Measurements from ENCODE around the gene ZSWIM4.
A peak's percentile ranks its signal among the peaks of the same experiment; 100 is the strongest.
"Not testable (repeated sequence)": the region's sequence is repeated elsewhere in the genome, so short reads cannot be mapped to it uniquely, and the experiment has no call there.

The ZSWIM4 gene

DNA sequence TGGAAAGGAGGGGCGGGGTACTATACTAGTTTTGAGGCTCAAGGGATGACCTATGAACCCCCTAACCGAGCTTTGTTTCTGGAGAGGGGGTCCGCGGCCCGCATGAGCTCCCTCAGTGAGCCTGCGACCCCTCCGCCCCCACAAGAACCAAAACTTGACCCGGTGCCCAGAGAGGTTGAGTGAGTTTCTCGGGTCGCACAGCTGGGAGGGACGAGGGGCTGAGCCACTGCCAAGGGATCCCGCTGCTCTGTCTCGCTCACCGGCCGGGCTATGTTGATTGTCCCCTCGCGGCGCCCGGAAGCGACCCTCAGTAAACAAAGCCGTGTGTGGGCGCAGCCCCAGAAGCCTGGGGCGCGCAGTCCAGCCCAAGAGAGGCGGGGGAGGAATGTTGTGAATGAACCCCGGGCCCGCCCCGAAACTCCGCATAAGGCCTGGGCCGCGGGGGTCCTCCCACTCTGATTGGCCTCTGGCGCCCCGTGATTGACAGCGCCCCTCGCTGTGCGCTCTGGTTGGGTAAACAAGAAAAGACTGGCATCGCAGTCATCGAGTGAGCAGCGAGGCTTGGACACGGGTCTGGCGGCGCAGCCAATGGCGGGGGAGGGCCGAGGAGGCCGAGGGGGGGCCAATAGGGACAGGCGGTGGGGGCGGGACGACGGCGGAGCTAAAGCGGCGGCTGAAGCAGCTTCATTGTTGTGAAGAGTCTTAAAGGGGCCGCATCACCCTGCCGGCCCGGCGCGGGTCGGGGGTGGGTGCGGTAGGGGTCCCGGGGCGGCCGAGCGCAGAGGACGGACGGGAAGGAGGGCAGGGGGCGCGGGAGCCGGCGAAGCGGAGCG is at the start of gene ZSWIM4:
ZSWIM4 (plus strand) TSS at position 687 of the 833 bp plus-strand sequence. CDS start 206 bp downstream, outside the sequence.
- peak; percentile 100 for DNase-seq (ENCODE audit: low spot score)

DNA sequence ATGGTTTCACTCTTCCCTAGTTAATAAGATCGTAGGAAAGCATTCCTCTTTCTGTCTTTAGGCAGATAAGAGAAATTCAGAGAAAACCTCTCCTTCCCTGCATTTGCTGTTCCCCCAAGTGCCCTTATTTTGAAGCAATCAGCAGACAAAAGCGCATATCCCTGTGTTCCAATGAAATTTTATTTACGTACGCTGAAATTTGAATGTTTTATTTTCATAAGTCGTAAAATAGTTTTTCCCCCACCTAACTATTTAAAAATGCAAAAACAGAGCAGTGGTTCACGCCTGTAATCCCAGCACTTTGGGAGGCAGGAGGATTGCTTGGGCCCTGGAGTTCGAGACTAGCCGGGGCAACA is 48.2 kb upstream of the ZSWIM4 start:
- DNase-seq (ENCODE audit: low spot score): no peak

DNA sequence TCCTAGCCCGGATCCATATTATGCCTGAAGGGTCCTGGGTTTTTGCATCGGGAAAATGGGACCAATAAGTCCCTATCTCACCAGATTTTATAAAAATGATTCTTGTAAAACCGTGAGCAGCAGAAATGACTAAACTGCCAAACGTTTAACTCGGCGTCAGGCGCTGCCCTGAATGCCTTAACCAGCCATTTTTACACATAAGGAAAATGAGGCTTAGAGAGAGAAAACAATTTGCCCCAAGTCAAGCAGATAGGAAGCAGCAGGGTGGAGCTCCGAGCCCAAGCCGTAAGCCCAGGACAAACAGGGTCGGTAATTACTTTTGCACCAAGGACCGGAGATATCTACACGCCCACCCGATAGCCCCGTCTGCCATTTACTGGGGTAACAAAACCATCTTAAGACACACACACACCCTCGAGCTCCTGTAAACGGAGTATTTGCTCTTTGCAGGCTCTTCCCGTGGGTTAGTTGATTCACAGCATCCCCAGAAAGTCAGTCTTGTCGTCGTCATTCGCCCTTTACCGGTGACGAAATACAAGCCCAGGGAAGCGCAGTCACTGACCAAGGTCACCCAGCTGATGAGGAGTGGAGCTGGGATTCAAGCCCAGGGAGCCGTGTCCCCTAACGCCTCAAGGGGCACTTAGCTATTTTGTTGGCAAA is 46.9 kb upstream of the ZSWIM4 start:
- DNase-seq (ENCODE audit: low spot score): peak; percentile 52

DNA sequence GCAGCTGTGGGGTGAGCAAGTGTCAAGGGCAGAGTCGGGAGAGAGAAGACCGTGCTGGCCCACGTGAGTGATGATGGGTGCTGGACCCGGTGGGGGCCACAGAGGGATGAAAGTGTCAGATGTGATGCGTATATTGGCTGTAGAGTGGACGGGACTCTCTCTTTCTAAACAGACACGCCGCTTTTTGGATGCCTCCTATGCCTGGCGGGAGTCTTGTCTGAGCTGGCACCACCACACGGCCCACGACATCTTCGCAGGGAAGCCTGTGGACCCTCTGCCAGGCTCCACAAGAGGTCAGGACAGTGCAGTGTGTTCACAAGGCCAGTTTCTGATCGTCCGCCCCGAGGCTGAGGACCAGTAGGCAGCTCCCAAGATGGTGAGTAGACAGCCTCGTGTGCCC is 43.8 kb upstream of the ZSWIM4 start:
- no peak for DNase-seq (ENCODE audit: low spot score)

DNA sequence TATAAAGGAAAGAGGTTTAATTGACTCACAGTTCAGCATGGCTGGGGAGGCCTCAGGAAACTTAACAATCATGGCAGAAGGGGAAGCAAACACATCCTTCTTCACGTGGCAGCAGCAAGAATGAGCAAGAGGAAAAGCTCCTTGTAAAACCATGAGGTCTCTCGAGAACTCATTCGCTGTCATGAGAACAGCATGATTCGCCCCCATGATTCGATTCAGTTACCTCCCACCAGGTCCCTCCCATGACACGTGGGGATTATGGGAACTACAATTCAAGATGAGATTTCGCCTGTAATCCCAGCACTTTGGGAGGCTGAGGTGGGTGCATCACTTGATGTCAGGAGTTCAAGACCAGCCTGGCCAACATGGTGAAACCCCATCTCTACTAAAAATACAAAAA is 41.6 kb upstream of the ZSWIM4 start:
- DNase-seq (ENCODE audit: low spot score): not testable (repeated sequence)

DNA sequence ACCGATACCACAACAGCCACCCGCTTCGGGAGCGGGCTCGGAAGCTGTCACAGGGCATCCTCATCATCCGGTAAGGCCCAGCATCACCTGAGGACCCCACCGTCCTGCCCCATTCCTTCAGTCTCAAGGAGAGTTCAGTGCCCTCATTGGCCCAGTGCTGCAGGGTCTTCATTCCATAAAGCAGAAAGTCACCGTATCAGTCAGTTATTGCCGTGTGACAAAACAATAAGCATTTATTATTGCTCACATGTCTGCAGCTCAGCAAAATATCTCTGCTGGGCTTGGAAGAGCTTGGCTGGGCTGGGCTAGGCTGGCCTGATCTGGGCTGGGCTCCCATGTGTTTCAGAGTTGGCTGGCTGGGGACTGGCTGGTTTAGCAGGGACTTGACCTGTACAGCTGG is 39.0 kb upstream of the ZSWIM4 start:
- DNase-seq (ENCODE audit: low spot score): no peak

DNA sequence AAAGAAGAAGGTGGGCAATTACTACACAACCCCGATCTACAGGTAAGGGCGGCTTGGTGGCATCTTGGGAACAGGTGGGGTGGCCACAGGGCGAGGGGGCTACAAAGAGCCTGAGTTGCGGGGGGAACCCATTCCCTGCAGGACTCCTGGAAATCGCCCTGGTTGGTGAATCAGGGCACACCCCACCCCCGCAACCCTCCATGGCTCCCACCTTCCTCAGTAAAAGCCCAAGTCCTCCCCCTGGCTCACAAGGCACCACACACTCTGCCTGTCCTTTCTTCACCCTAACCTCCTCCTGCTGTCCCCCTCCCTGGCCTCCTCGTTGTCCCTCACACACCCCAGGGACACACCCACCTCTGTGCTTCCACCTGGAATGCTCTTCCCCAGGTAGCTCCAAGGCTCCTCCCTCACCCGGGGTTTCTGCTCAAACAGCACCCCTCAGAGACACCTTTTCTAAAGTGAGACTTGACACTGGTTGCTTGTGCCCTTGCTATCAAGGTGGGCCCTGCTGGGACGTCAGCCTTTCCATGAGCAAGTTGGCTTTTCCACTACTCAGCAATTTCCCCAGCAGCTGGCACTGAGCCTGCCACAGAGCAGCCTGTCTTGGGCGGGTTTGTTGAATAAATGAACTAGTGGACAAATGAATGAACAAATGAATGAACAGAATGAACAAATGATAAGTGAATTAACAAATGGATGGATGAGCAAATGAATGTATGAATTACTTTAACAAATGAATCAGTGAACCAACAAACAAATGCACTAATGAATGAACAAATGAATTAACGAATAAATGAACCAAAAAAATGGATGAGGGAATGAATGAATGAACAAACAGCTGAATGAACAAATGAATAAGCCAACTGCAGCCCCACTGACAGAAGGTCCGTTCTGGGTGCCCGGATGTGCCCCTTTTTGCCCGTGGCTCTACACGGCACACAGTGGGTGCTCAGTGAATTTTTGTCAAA is 37.2 kb upstream of the ZSWIM4 start:
- no peak for DNase-seq (ENCODE audit: low spot score)

DNA sequence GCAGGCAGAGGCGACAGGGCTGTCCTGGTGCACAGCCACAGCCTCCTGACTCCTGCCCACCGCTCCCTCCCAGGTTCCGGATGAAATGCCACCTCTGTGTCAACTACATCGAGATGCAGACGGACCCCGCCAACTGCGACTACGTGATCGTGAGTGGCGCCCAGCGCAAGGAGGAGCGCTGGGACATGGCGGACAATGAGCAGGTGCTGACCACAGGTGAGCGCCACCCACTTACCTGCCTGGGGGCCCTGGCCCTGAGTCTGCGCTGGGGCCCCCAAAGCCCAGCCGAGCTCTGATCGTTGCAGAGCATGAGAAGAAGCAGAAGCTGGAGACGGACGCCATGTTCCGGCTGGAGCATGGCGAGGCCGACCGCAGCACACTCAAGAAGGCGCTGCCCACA is 36.4 kb upstream of the ZSWIM4 start:
- DNase-seq (ENCODE audit: low spot score): no peak

DNA sequence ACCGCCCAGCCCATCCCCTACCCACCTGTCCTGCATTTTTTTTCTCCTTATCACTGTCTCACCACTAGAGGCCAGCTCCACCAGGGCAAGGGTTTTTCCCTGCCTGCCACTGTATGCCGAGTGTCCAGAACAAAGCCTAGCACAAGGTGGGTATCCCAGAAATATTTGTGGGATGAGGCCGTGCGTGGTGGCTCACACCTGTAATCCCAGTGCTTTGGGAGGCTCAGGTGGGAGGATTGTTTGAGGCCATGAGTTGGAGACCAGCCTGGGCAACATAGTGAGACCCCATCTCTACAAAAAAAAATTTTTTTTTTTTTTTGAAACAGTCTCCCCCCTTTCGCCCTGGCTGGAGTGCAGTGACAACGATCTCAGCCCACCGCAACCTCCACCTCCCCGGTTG is 33.8 kb upstream of the ZSWIM4 start:
- DNase-seq (ENCODE audit: low spot score): no peak

DNA sequence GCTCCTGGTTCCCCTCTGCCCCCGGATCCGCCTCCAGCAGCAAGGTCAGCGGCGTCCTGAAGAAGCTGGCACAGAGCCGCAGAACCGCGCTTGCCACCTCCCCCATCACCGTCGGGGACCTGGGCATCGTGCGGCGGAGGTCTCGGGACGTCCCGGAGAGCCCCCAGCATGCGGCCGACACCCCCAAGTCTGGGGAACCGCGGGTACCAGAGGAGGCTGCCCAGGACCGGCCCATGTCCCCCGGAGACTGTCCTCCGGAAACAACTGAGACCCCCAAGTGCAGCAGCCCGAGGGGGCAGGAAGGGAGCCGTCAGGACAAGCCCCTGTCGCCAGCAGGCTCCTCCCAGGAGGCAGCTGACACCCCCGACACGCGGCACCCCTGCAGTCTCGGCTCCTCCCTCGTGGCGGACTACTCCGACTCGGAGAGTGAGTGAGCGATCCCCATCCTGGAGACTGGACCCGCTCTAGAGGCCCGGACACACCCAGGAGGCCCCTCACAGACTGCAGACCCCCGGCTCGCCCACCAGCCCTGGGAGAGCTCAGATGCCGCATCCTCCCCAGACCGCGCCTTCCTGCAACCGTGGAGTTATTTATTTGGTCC is 32.5 kb upstream of the ZSWIM4 start:
- DNase-seq (ENCODE audit: low spot score): no peak

DNA sequence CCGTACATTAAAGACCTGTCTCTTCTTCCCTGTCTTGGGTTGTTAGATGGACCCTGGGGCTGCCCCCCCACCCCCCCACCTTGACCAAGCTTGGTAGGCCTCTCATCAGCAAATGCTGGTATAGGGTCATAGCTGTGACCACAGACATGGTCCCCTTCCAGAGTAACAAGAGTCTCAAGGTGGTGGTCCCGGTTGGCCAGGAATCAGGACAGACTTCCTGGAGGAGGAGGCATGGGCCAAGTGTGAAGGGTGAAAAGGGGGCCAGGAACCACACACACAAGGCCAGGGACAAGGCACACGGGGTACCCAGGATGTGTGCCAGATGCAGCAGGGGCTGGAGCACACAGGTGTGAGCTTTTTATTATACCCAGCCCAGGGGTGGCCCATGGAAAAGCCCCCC is 32.0 kb upstream of the ZSWIM4 start:
- no peak for DNase-seq (ENCODE audit: low spot score)

DNA sequence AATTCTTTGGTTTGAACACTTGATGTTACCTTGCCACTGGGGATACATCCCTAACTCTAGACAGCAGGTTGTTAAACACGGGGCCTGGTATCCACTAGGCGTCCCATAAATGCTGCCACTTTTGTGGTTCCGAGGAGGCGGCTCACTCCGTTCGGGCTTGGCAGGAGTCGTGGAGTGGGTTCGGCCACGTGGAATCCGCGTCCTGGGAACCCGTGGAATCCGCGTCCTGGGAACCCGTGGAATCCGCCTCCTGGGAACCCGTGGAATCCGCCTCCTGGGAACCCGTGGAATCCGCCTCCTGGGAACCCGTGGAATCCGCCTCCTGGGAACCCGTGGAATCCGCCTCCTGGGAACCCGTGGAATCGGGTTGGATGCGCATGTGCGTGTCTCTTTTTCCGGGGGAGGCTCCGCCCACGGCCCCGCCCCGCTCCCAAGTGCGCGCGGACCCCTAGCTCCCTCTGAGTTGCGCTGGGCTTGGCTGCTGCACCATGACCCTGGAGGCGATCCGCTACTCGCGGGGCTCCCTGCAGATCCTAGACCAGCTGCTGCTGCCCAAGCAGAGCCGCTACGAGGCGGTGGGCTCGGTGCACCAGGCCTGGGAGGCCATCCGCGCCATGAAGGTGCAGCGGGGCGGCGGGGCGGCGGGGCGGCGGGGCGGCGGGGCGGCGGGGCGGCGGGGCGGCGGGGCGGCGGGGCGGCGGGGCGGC is 31.0 kb upstream of the ZSWIM4 start, which contains the start of gene MRI1:
MRI1 (plus strand) TSS at position 422 of the 707 bp plus-strand sequence; CDS start at position 489, 67 bp downstream.
- DNase-seq (ENCODE audit: low spot score): peak; percentile 88

DNA sequence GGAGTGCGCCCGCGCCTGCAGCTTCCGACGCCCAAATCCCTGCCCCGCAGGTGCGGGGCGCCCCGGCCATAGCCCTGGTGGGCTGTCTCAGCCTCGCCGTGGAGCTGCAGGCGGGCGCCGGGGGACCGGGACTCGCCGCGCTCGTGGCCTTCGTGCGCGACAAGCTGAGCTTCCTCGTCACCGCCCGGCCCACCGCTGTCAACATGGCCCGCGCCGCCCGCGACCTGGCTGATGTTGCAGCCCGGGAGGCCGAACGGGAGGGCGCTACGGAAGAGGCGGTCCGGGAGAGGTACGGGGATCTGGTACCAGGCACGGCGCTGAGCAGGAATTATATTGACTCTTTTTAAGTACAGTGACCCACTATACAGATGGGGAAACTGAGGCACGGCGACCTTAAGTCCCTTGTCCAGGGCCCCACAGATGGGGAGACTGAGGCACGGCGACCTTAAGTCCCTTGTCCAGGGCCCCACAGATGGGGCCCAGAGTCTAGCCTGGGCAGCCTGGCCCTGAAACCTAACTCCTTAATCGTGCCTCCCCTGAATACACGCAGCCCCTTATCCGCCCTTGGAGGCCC is 30.3 kb upstream of the ZSWIM4 start:
- DNase-seq (ENCODE audit: low spot score): peak; percentile 50

DNA sequence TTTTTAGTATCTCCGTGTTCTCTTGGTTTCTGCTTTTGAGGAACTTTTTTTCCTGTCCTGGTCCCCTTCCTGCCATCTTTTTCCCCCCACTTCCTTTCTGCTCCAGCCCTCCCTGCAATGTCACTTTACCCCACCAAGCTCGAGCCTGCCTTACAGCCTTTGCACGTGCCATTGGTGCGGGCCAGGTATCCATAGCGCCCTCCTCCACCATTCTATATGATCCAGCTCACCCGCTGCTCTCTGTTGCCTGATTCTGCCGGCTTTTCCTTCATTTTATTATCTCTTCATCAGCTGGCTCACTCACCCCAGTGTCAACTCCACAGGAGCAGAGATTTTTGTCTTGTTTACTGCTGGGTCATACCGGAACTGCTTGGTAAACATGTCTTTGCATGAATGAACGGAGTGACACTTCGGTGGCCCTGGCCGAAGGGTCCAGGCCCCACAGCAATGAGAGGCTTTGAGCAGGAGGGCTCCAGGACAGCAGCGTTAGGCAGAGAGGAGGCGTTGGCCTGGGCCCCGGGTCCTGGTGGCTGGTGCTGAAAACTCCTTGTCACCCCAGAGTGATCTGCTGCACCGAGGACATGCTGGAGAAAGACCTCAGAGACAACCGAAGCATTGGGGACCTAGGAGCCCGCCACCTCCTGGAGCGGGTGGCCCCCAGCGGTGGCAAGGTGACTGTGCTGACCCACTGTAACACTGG is 29.7 kb upstream of the ZSWIM4 start:
- DNase-seq (ENCODE audit: low spot score): no peak

DNA sequence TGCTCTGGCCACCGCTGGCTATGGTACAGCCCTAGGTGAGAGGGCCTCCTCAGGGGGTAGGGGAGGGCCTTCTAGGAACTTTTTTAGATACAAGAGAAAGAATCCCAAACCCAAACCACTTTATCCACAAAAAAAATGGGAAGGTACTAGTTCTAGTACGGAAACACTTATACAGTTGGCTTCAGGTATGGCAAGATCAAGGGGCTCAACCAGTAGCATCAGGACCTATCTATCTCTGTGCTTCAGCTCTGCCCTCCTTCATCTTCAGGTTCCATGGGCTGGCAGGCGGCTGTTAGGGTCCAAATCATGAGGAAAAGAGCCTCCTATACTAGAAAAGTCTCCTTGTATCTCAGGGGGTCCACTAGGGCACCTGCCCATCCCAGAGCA is 29.2 kb upstream of the ZSWIM4 start:
- no peak for DNase-seq (ENCODE audit: low spot score)

DNA sequence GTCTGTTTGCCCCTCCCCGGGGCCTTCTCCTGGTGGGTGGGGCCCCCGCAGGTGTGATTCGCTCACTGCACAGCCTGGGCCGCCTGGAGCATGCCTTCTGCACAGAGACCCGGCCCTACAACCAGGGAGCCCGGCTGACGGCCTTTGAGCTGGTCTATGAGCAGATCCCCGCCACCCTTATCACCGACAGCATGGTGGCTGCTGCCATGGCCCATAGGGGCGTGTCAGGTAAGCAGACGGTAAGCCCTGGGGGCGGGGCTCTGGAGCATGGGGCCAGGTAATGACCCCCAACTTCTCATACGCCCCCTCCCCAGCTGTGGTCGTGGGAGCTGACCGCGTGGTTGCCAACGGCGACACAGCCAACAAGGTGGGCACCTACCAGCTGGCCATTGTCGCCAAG is 26.7 kb upstream of the ZSWIM4 start:
- DNase-seq (ENCODE audit: low spot score): no peak

DNA sequence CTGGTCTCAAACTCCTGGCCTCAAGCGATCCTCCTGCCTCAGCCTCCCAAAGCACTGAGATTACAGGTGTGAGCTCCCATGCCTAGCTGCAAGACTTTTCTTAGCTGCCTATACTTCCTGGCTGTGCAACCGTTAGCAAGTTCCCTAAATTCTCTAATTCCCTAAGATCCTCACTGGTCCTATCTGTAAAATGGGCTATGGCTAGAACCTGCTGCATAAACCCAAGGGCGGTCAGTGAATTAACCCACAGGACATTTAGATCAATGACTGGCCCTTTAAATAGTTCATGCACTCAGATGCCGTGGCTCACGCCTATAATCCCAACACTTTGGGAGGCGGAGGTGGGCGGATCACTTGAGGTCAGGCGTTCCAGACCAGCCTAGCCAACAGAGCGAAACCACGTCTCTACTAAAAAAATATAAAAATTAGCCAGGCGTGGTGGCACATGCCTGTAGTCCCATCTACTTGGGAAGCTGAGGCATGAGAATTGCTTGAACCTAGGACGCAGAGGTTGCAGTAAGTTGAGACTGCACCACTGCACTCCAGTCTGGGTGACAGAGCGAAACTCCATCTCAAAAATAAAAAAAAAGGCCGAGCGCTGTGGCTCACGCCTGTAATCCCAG is 25.1 kb upstream of the ZSWIM4 start:
- DNase-seq (ENCODE audit: low spot score): no peak

DNA sequence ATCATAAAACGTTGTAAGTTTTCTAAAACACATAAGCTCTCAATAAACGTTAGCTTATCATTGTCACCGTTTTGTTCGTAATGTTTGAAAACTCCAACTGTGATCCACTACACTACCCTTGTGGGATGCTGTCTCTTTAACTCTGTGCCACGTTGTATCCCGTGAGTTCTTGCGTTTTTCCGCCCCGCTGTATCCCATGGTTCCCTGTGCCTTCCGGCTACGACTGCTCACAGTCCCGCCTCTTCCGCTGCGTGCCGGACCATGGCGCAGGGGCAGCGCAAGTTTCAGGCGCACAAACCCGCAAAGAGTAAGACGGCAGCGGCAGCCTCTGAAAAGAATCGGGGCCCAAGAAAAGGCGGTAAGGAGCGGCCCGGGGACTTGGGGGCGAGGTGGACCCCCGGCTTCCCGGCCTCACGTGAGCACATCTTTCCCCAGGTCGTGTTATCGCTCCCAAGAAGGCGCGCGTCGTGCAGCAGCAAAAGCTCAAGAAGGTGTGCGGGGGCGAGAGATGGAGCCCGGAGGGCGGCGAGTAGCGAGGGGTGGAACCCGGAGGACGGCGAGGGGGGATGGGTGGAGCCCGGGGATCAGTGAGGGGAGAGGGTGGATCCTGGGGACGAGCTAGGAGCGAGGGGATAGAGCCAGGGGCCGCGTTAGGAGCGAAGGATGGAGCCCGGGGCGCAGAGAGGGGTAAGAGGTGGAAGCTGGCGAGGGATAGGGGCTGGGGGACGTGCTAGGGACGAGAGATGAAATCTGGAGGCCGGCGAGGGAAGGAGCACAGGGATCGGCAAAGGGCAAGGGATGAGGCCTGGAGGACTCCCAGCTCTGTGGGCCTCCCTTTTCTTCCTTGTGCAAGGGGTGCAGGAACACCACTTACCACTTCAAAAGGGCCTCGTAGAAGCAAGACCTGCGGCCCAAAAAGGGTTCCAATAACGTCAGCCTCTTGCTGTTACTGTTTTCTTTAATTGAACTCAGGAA is 20.7 kb upstream of the ZSWIM4 start, which contains the start of gene C19orf53:
C19orf53 (plus strand) TSS at position 240 of the 975 bp plus-strand sequence; CDS start at position 262, 22 bp downstream.
- DNase-seq (ENCODE audit: low spot score): peak; percentile 97

All from hepatic stellate cell (primary cell).